ENCODE results near the gene SELENOM. TPM values are rescaled to one million over a fixed set of nuclear protein-coding genes. Genes with fewer than 3 reads are reported as not detected.
A peak's percentile ranks its signal among the peaks of the same experiment; 100 is the strongest.

Gene SELENOM
- polyA plus RNA-seq (2011; rRNA removed) (89.0 and 153 TPM in 2 replicates), polyA minus RNA-seq (2011; rRNA and poly(A)+ RNA removed) (76.8 and 85.9 TPM in 2 replicates)

GRCh38 chr22:31107178-31107893, at the start of gene SELENOM:
Gene SELENOM (minus strand): TSS chr22:31107568. CDS start chr22:31107505, 63 bp downstream.
- DNase-seq (ENCODE audit: low read depth, low spot score) = peak; percentile 97
- H3K4me3 ChIP-seq (ENCODE audit: low read depth, low read length) = peak within 1 kb of the TSS; percentile 95
- peaks cover 6% of the 10 kb centered on the region for H3K9me3 ChIP-seq (ENCODE audit: control insufficient read depth, insufficient read depth, low read length)
- TF ChIP-seq CTCF (IDR thresholded peaks at IDR 0.05; ENCODE audit: low read depth, low read length) = peak; percentile 97
- ChIA-PET CTCF (interaction anchor here (0.5 to 3.1 kb wide), 57 partner anchors 8 to 688 kb away, joined by 3 to 72 read pairs (median 4); partner anchors contain the start of genes LIMK2, MORC2, PIK3IP1 and PLA2G3), POLR2A (interaction anchor here (0.7 to 2.0 kb wide), 10 partner anchors 8 to 141 kb away, joined by 3 to 10 read pairs (median 4); partner anchors contain the start of genes MORC2, SMTN and TUG1)
- no peaks in the 10 kb centered on the region for H3K27me3 ChIP-seq (ENCODE audit: control insufficient read depth, insufficient read depth, low read length)
- peak within 1 kb of the TSS; percentile 98 for H3K27ac ChIP-seq (ENCODE audit: low read depth, low read length)

- POLR2A ChIA-PET = interaction anchor here (0.6 to 0.7 kb wide), 2 partner anchors 22 to 47 kb away, joined by 3 read pairs; no protein-coding TSS in a partner anchor
- Histone ChIP-seq H3K27me3 (ENCODE audit: control insufficient read depth, insufficient read depth, low read length) (no peaks in the 10 kb centered on the region), H3K27ac (ENCODE audit: low read depth, low read length) (peak overlapping the region; percentile 12), H3K4me3 (ENCODE audit: low read depth, low read length) (no peak overlapping the region), H3K9me3 (ENCODE audit: control insufficient read depth, insufficient read depth, low read length) (no peaks in the 10 kb centered on the region; the same call in 1 of the 2 replicates)
- CTCF ChIA-PET = interaction anchor here (0.8 to 2.1 kb wide), 8 partner anchors 47 to 392 kb away, joined by 3 to 10 read pairs (median 4); partner anchors contain the start of genes LIMK2 and SELENOM
- peak; percentile 21 for DNase-seq (ENCODE audit: low read depth, low spot score)
- TF ChIP-seq CTCF (IDR thresholded peaks at IDR 0.05; ENCODE audit: low read depth, low read length) = no peak
Observed at GRCh38 chr22:31155422-31155821, 48.1 kb upstream of the SELENOM start.

- no peak for TF ChIP-seq CTCF (IDR thresholded peaks at IDR 0.05; ENCODE audit: low read depth, low read length)
- DNase-seq (ENCODE audit: low read depth, low spot score) = no peak
- ChIA-PET CTCF (interaction anchor here (0.8 to 2.1 kb wide), 7 partner anchors 47 to 391 kb away, joined by 3 to 10 read pairs (median 4); partner anchors contain the start of genes LIMK2 and SELENOM), POLR2A (interaction anchor here (0.5 to 0.6 kb wide), 2 partner anchors 47 to 256 kb away, joined by 3 to 7 read pairs; no protein-coding TSS in a partner anchor)
- Histone ChIP-seq H3K9me3 (ENCODE audit: control insufficient read depth, insufficient read depth, low read length) (no peaks in the 10 kb centered on the region; the same call in 1 of the 2 replicates), H3K27ac (ENCODE audit: low read depth, low read length) (peak overlapping the region; percentile 59), H3K27me3 (ENCODE audit: control insufficient read depth, insufficient read depth, low read length) (no peaks in the 10 kb centered on the region), H3K4me3 (ENCODE audit: low read depth, low read length) (no peak overlapping the region)
Observed at GRCh38 chr22:31154975-31155374, 47.6 kb upstream of the SELENOM start.

GRCh38 chr22:31153357-31153756, 46.0 kb upstream of the SELENOM start:
- Histone ChIP-seq H3K9me3 (ENCODE audit: control insufficient read depth, insufficient read depth, low read length) (no peaks in the 10 kb centered on the region), H3K27ac (ENCODE audit: low read depth, low read length) (no peak overlapping the region), H3K4me3 (ENCODE audit: low read depth, low read length) (no peak overlapping the region), H3K27me3 (ENCODE audit: control insufficient read depth, insufficient read depth, low read length) (no peaks in the 10 kb centered on the region)
- ChIA-PET POLR2A (no interaction called here), CTCF (interaction anchor here (0.7 to 1.4 kb wide), 3 partner anchors 12 to 143 kb away, joined by 3 to 12 read pairs (median 7); partner anchors contain the start of gene SELENOM)
- DNase-seq (ENCODE audit: low read depth, low spot score) = no peak
- TF ChIP-seq CTCF (IDR thresholded peaks at IDR 0.05; ENCODE audit: low read depth, low read length) = no peak
